Naive thymus-derived CD8-positive, alpha-beta T cell (primary cell): ENCODE results near the gene FOXP3. TPM values are rescaled to one million over a fixed set of nuclear protein-coding genes. Genes with fewer than 3 reads are reported as not detected.

ENCODE experiments used
- ATAC-seq, 2 donors: fragments of 150-1000 bp; cut with Tn5 transposase in 1 of 2; sonication (Bioruptor Pico), chemical (Tn5 transposase) in 1 of 2; 1 replicate in 1 of 2; 2 replicates in 1 of 2; pipeline ENCODE4 v1.10.0; 2021; ENCODE audit warnings: mild to moderate bottlenecking in 2 of 2, moderate library complexity in 2 of 2
- POLR2A ChIA-PET: fragments of 350-600 bp; sonication (Branson Sonifier 250); formaldehyde crosslinking; loops from one replicate; lab custom pipeline; 2021; ENCODE audit warnings: antibody characterized with exemption; lab: Charles Lee
- DNase-seq, 10 donors: peaks; one replicate each; pipeline versions ENCODE4 v3.0.0 to v3.0.0-alpha.2; 2020 to 2022
- H3K27ac Mint-ChIP-seq, 10 donors: one replicate each; pipeline ENCODE4 v1.8.0; 2020 to 2022; ENCODE audit warnings: mild to moderate bottlenecking in 10 of 10, mixed read lengths in 10 of 10, moderate library complexity in 4 of 10, inconsistent platforms in 1 of 10
- H3K27me3 Mint-ChIP-seq, 5 donors: one replicate each; pipeline ENCODE4 v1.8.0; 2021 to 2022; ENCODE audit warnings: mixed read lengths in 5 of 5
- H3K36me3 Mint-ChIP-seq, 3 donors: one replicate each; pipeline ENCODE4 v1.8.0; 2020 to 2022; ENCODE audit warnings: mixed read lengths in 3 of 3, mild to moderate bottlenecking in 2 of 3, inconsistent platforms in 1 of 3
- H3K4me1 Mint-ChIP-seq, 4 donors: one replicate each; pipeline ENCODE4 v1.8.0; 2021 to 2022; ENCODE audit warnings: mixed read lengths in 4 of 4
- H3K4me3 Mint-ChIP-seq, 10 donors: one replicate each; pipeline ENCODE4 v1.8.0; 2020 to 2022; ENCODE audit warnings: mild to moderate bottlenecking in 10 of 10, mixed read lengths in 10 of 10, moderate library complexity in 6 of 10, inconsistent platforms in 1 of 10
- H3K9me3 Mint-ChIP-seq, 9 donors: one replicate each; pipeline ENCODE4 v1.8.0; 2020 to 2022; ENCODE audit warnings: mixed read lengths in 9 of 9, mild to moderate bottlenecking in 3 of 9, inconsistent platforms in 1 of 9, moderate library complexity in 1 of 9
- polyA plus RNA-seq, 3 donors: library from polyadenylated mRNA; unstranded; fragments of 300-500 nt; fragmentation: Illumina TruSeq; gene quantifications; one replicate each; pipeline ENCODE4 v1.2.3, GENCODE V29; 2021
- total RNA-seq, 8 experiments: library from RNA in 2 of 8; stranded (reverse) in 2 of 8; gene quantifications; one replicate each; pipeline ENCODE4 v1.2.3 and lab custom pipeline; 2021 to 2026

Gene FOXP3
- total and polyA plus RNA-seq, 5 experiments from 2014 or later: 0.17 to 0.41 (median 0.25) TPM; not detected in 1

DNA sequence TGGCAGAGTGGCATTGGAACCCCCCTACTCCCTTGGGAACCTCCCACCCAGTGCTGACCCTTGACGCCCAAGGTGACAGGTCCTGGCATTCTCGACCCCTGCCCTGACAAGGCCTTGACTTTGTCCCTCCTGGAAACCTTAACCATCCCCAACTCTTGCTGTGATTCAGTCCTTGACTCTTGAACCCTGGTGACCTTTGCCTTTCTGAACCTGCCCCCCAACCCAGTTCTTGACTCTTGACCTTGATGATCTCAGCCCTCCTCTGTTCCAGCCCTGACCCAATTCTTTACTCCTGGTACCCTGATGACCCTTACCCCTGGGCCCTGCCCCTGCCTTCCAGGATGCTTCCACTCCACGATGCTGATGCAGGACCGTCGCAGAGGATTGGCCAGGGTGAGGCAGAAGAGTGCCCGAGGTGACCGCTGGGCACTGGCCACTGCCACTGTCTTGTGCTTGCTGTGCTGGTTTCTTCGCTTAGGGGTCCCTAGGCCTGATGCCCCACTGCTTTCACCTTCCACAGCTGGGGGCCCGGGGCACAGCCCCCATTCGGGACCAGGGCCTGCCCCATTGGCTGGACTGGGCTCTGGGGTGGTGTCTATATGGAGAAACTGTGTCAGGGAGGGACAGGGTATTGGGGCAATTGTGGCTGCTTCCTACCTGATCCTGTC, 33.0 kb downstream of the FOXP3 start:
- Mint-ChIP-seq H3K27me3 (peaks cover 0 to 1% (median 0%) of the 10 kb centered on the region in 5 donors), H3K36me3 (no peaks in the 10 kb centered on the region), H3K4me1 (peaks cover 9 to 26% (median 23%) of the 10 kb centered on the region in 4 donors), H3K27ac (peak overlapping the region; percentile 69 to 95 (median 92)), H3K9me3 (no peaks in the 10 kb centered on the region), H3K4me3 (peak overlapping the region in 9 of 10 donors; percentile 22 to 88 (median 83))
- DNase-seq (no peak), ATAC-seq (no peak)
- POLR2A ChIA-PET: interaction anchor here (1.1 kb wide), 1 partner anchor 38 kb away, joined by 3 read pairs; the partner anchor contains the start of gene PPP1R3F

- Mint-ChIP-seq H3K9me3 (peaks cover 0 to 1% (median 0%) of the 10 kb centered on the region in 9 donors), H3K27me3 (peaks cover 0 to 1% (median 0%) of the 10 kb centered on the region in 5 donors), H3K4me3 (peak overlapping the region; percentile 73 to 88 (median 84)), H3K4me1 (peaks cover 9 to 23% (median 18%) of the 10 kb centered on the region in 4 donors), H3K27ac (peak overlapping the region; percentile 72 to 95 (median 94)), H3K36me3 (no peaks in the 10 kb centered on the region)
- DNase-seq: peak; percentile 26 to 75 (median 42)
- peak; percentile 74 to 75 for ATAC-seq
- POLR2A ChIA-PET: interaction anchor here (0.6 to 1.7 kb wide), 3 partner anchors 11 to 42 kb away, joined by 3 to 6 read pairs (median 4); partner anchors contain the start of gene PPP1R3F
Measured at GRCh38 chrX:49230500-49231232, 33.8 kb downstream of the FOXP3 start.

DNA sequence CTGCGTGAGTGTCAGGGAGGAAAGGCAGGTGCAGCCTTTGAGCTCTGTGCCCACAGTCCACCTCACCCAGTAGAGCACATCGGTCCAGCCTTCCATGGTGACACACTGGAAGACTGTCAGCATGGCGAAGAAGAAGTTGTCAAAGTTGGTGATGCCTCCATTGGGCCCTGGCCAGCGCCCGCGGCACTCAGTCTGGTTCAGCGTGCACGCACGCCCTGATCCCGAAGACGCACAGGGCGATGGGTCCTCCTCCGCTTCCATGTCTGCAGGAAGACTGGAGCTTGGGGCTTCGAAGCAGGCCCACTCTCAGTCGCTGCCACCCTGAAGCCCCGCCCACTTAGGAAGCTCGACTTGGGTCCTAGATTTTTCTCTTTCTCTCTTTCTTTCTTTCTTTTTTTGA, 36.3 kb downstream of the FOXP3 start:
- H3K4me3 Mint-ChIP-seq: peak overlapping the region in 1 of 10 donors; percentile 32

GRCh38 chrX:49227726-49228125, 36.8 kb downstream of the FOXP3 start:
- peak overlapping the region in 1 of 10 donors; percentile 32 for H3K4me3 Mint-ChIP-seq
- H3K9me3 Mint-ChIP-seq: peaks cover 0 to 2% (median 0%) of the 10 kb centered on the region in 9 donors
- ATAC-seq (no peak), DNase-seq (no peak)
- H3K27ac Mint-ChIP-seq: no peak overlapping the region
- H3K4me1 Mint-ChIP-seq: peaks cover 4 to 16% (median 11%) of the 10 kb centered on the region in 4 donors
- peaks cover 0 to 1% (median 0%) of the 10 kb centered on the region in 5 donors for H3K27me3 Mint-ChIP-seq
- no peaks in the 10 kb centered on the region for H3K36me3 Mint-ChIP-seq
- POLR2A ChIA-PET: interaction anchor here (0.5 kb wide), 1 partner anchor 147 kb away, joined by 3 read pairs; no protein-coding TSS in a partner anchor

More for the DNA sequence above, 36.3 kb downstream of the FOXP3 start:
- Mint-ChIP-seq H3K36me3 (no peaks in the 10 kb centered on the region), H3K27ac (peak overlapping the region in 1 of 10 donors; percentile 7), H3K27me3 (peaks cover 0 to 1% (median 0%) of the 10 kb centered on the region in 5 donors), H3K9me3 (peaks cover 0 to 2% (median 0%) of the 10 kb centered on the region in 9 donors), H3K4me1 (peaks cover 5 to 17% (median 11%) of the 10 kb centered on the region in 4 donors)
- DNase-seq: no peak
- POLR2A ChIA-PET: interaction anchor here (0.5 kb wide), 1 partner anchor 148 kb away, joined by 3 read pairs; no protein-coding TSS in a partner anchor
- ATAC-seq: no peak

- ATAC-seq (no peak), DNase-seq (no peak)
- no peak overlapping the region for H3K27ac Mint-ChIP-seq
- peaks cover 0 to 1% (median 0%) of the 10 kb centered on the region in 5 donors for H3K27me3 Mint-ChIP-seq
- no peak overlapping the region for H3K4me3 Mint-ChIP-seq
- POLR2A ChIA-PET: no interaction called here
- peaks cover 3 to 15% (median 12%) of the 10 kb centered on the region in 4 donors for H3K4me1 Mint-ChIP-seq
- H3K9me3 Mint-ChIP-seq: peaks cover 0 to 2% (median 0%) of the 10 kb centered on the region in 9 donors
- no peaks in the 10 kb centered on the region for H3K36me3 Mint-ChIP-seq
Measured at GRCh38 chrX:49226946-49227345, 37.6 kb downstream of the FOXP3 start.

GRCh38 chrX:49225858-49226257, 38.7 kb downstream of the FOXP3 start:
- no peak for DNase-seq
- H3K27me3 Mint-ChIP-seq: peaks cover 0 to 1% (median 0%) of the 10 kb centered on the region in 5 donors
- H3K4me1 Mint-ChIP-seq: peaks cover 2 to 10% (median 8%) of the 10 kb centered on the region in 4 donors
- no peaks in the 10 kb centered on the region for H3K36me3 Mint-ChIP-seq
- H3K4me3 Mint-ChIP-seq: no peak overlapping the region
- peaks cover 0 to 2% (median 0%) of the 10 kb centered on the region in 9 donors for H3K9me3 Mint-ChIP-seq
- H3K27ac Mint-ChIP-seq: no peak overlapping the region
- no peak for ATAC-seq
- POLR2A ChIA-PET: no interaction called here

GRCh38 chrX:49221868-49222267, 42.6 kb downstream of the FOXP3 start:
- H3K36me3 Mint-ChIP-seq: no peaks in the 10 kb centered on the region
- no peak overlapping the region for H3K4me3 Mint-ChIP-seq
- ATAC-seq: no peak
- POLR2A ChIA-PET: no interaction called here
- peaks cover 0 to 2% (median 0%) of the 10 kb centered on the region in 9 donors for H3K9me3 Mint-ChIP-seq
- H3K4me1 Mint-ChIP-seq: peaks cover 0 to 3% (median 2%) of the 10 kb centered on the region in 4 donors
- DNase-seq: no peak
- H3K27ac Mint-ChIP-seq: no peak overlapping the region
- no peaks in the 10 kb centered on the region for H3K27me3 Mint-ChIP-seq

GRCh38 chrX:49220100-49220499, 44.4 kb downstream of the FOXP3 start:
- no peak overlapping the region for H3K4me3 Mint-ChIP-seq
- no peaks in the 10 kb centered on the region for H3K36me3 Mint-ChIP-seq
- peaks cover 0 to 3% (median 2%) of the 10 kb centered on the region in 4 donors for H3K4me1 Mint-ChIP-seq
- H3K27me3 Mint-ChIP-seq: no peaks in the 10 kb centered on the region
- no peak for DNase-seq
- ATAC-seq: no peak
- no peaks in the 10 kb centered on the region for H3K9me3 Mint-ChIP-seq
- POLR2A ChIA-PET: interaction anchor here (1.2 kb wide), 1 partner anchor 10 kb away, joined by 4 read pairs; no protein-coding TSS in a partner anchor
- H3K27ac Mint-ChIP-seq: no peak overlapping the region

DNA sequence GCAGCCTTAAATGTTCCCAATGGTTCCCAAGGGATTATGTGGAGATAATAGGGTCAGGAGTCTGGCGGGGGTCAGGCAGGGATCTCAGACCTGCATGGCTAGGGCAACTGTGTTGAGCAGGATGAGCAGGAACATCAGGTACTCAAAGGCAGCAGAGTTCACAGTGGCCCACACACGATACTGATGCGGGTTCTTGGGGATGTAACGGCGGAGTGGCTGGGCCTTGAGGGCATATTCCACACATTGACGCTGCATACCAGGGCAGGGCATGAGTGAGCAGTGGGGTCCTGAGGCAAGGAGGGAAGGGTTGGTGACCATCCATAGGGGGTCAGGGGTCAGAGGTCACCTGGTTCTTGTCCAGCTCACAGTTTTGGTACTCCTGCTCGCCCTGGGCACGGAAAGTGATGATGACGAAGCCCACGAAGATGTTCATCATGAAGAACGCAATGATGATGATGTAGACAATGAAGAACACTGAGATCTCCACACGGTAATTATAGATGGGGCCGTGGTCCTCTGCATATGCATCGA, 49.4 kb downstream of the FOXP3 start:
- H3K9me3 Mint-ChIP-seq: peaks cover 0 to 13% (median 0%) of the 10 kb centered on the region in 9 donors
- no peak overlapping the region for H3K4me3 Mint-ChIP-seq
- H3K27ac Mint-ChIP-seq: no peak overlapping the region
- DNase-seq: no peak
- ATAC-seq: no peak
- H3K4me1 Mint-ChIP-seq: peaks cover 0 to 5% (median 0%) of the 10 kb centered on the region in 4 donors
- POLR2A ChIA-PET: no interaction called here
- H3K36me3 Mint-ChIP-seq: no peaks in the 10 kb centered on the region
- H3K27me3 Mint-ChIP-seq: no peaks in the 10 kb centered on the region

DNA sequence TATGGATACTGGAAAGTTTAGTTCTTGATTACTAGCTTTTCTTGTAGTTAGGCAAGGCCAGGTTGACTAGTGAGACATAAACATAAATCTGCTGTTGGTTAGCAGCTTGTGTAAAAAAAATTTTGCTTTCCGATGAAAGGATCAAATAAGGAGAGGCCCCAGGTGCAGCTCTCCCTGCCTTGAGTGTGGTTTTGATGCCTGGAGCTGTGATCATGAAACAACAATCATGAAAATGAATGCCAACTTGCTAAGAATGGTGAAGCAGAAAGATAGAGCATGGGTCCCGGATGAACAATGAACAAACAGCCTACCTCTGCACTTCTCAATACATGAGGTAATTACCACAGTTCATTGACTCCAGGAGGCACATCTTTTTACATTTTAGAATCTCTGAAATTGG, 50.1 kb downstream of the FOXP3 start:
- ATAC-seq: no peak
- H3K36me3 Mint-ChIP-seq: no peaks in the 10 kb centered on the region
- no peak for DNase-seq
- peaks cover 0 to 4% (median 0%) of the 10 kb centered on the region in 4 donors for H3K4me1 Mint-ChIP-seq
- H3K9me3 Mint-ChIP-seq: peaks cover 0 to 13% (median 0%) of the 10 kb centered on the region in 9 donors
- POLR2A ChIA-PET: no interaction called here
- H3K4me3 Mint-ChIP-seq: no peak overlapping the region
- H3K27me3 Mint-ChIP-seq: no peaks in the 10 kb centered on the region
- no peak overlapping the region for H3K27ac Mint-ChIP-seq

- Mint-ChIP-seq H3K36me3 (no peaks in the 10 kb centered on the region), H3K4me1 (peaks cover 0 to 4% (median 0%) of the 10 kb centered on the region in 4 donors), H3K27me3 (no peaks in the 10 kb centered on the region), H3K9me3 (peaks cover 0 to 13% (median 0%) of the 10 kb centered on the region in 9 donors), H3K27ac (no peak overlapping the region), H3K4me3 (no peak overlapping the region)
- POLR2A ChIA-PET: no interaction called here
- no peak for DNase-seq
- ATAC-seq: no peak
Measured at GRCh38 chrX:49212861-49213260, 51.6 kb downstream of the FOXP3 start.

- POLR2A ChIA-PET: no interaction called here
- ATAC-seq (no peak), DNase-seq (no peak)
- H3K27ac Mint-ChIP-seq: no peak overlapping the region
- H3K27me3 Mint-ChIP-seq: no peaks in the 10 kb centered on the region
- H3K36me3 Mint-ChIP-seq: no peaks in the 10 kb centered on the region
- peaks cover 0 to 13% (median 0%) of the 10 kb centered on the region in 9 donors for H3K9me3 Mint-ChIP-seq
- H3K4me1 Mint-ChIP-seq: peaks cover 0 to 4% (median 0%) of the 10 kb centered on the region in 4 donors
- H3K4me3 Mint-ChIP-seq: no peak overlapping the region
Measured at GRCh38 chrX:49212209-49212608, 52.3 kb downstream of the FOXP3 start.
